ENCODE data around the gene ZC3H14. TPM values are rescaled to one million over a fixed set of nuclear protein-coding genes. Genes with fewer than 3 reads are reported as not detected.
"Not testable (repeated sequence)": the region's sequence is repeated elsewhere in the genome, so short reads cannot be mapped to it uniquely, and the experiment has no call there.

Gene ZC3H14
- total RNA-seq, 1 donor from 2014 or later: 62.2 TPM

DNA sequence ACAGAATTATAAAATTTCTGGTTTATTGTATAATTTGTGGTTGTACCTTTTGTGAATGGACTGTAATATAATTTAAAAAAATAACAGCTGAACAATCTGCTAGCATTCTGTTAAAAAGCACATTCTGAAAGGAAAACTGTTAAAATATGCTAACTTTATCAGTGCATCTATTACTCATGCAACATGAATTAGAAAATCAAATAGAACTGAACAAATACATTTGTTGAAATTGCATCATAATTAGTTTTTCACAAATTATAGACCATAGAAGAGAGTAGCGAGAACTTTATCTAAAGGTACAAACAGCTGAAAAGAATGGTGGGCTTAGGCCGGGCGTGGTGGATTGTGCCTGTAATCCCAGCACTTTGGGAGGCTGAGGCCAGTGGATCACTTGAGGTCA lies 41.0 kb upstream of the ZC3H14 start:
- Histone ChIP-seq H3K36me3 (no peaks in the 10 kb centered on the region), H3K27me3 (no peaks in the 10 kb centered on the region), H3K4me1 (peaks cover 0 to 12% of the 10 kb centered on the region in 2 donors), H3K9me3 (peaks cover 4 to 9% of the 10 kb centered on the region in 2 donors), H3K4me3 (no peak overlapping the region), H3K27ac (peak overlapping the region; percentile 62 to 65)
- TF ChIP-seq, protein P1, sequence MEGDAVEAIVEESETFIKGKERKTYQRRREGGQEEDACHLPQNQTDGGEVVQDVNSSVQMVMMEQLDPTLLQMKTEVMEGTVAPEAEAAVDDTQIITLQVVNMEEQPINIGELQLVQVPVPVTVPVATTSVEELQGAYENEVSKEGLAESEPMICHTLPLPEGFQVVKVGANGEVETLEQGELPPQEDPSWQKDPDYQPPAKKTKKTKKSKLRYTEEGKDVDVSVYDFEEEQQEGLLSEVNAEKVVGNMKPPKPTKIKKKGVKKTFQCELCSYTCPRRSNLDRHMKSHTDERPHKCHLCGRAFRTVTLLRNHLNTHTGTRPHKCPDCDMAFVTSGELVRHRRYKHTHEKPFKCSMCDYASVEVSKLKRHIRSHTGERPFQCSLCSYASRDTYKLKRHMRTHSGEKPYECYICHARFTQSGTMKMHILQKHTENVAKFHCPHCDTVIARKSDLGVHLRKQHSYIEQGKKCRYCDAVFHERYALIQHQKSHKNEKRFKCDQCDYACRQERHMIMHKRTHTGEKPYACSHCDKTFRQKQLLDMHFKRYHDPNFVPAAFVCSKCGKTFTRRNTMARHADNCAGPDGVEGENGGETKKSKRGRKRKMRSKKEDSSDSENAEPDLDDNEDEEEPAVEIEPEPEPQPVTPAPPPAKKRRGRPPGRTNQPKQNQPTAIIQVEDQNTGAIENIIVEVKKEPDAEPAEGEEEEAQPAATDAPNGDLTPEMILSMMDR (IDR thresholded peaks at IDR 0.05): no peak
- intact Hi-C loops (cut with DNase I): no loop called here
- no peak for DNase-seq (ENCODE audit: low spot score in 2 of 2)

DNA sequence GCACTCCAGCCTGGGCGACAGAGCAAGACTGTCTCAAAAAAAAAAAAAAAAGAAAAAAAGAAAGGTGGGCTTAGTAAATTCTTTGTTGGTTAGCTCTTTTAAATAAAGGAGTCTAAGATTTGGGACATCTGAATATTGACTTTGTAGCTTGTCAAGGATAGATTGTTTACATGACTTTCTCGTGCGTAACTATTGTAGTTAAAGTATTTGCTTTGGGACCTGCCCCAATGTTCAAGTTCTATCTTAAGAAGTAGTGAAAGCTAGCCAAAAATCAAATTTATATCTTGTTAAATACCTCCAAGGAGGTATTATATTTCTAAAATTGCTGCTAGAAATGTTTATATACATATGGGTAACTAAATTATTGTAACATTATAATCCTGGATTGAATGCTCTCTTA lies 40.4 kb upstream of the ZC3H14 start:
- Histone ChIP-seq H3K36me3 (no peaks in the 10 kb centered on the region), H3K4me3 (no peak overlapping the region), H3K27me3 (no peaks in the 10 kb centered on the region), H3K4me1 (peaks cover 0 to 12% of the 10 kb centered on the region in 2 donors), H3K27ac (peak overlapping the region; percentile 62 to 65), H3K9me3 (peaks cover 4 to 9% of the 10 kb centered on the region in 2 donors)
- intact Hi-C loops (cut with DNase I): no loop called here
- TF ChIP-seq, protein P1 (IDR thresholded peaks at IDR 0.05): no peak
- DNase-seq (ENCODE audit: low spot score in 2 of 2): no peak

DNA sequence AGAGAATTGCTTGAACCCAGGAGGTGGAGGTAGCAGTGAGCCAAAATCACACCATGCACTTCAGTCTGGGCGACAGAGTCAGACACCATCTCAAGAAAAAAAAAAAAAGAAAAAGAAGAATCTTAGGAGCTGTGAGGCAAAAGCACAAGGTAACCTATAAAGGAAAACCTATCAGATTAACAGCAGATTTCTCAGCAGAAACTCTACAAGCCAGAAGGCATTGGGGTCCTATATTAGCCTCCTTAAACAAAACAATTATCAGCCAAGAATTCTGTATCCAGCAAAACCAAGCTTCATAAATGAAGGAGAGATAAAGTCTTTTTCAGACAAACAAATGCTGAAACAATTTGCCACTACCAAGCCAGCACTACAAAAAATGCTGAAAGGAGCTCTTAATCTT lies 32.9 kb upstream of the ZC3H14 start:
- peaks cover 7 to 15% of the 10 kb centered on the region in 2 donors for H3K36me3 ChIP-seq
- DNase-seq (ENCODE audit: low spot score in 2 of 2); H3K27me3 ChIP-seq; H3K4me3 ChIP-seq; H3K27ac ChIP-seq; H3K4me1 ChIP-seq; intact Hi-C loops (cut with DNase I): not testable (repeated sequence)
- peaks cover 0 to 12% of the 10 kb centered on the region in 2 donors for H3K9me3 ChIP-seq

DNA sequence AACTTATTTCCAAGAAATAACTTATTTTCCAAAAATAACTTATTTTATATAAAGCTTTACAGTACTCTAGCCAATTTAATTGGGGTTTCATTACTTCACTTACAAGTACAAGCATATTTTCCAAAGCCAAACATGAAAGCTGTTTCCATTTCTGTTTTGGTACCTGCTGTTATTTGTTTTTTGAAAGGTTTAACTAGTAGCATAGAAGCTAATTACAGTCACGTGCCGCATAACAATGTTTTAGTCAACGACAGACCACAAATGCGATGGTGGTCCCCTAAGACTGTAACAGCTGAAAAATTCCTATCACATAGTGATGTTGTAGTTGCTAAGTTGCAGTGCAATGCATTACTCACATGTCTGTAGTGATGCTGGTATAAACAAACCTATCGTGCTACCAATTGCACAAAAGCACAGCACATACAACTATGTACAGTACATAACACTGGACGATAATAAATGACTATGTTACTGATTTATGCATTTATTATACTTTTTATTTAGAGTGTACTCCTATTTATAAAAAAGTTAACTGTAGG lies 29.7 kb upstream of the ZC3H14 start:
- intact Hi-C loops (cut with DNase I): no loop called here
- Histone ChIP-seq H3K4me3 (no peak overlapping the region), H3K9me3 (peaks cover 0 to 12% of the 10 kb centered on the region in 2 donors), H3K27ac (no peak overlapping the region), H3K36me3 (peaks cover 10 to 19% of the 10 kb centered on the region in 2 donors), H3K27me3 (no peaks in the 10 kb centered on the region), H3K4me1 (no peaks in the 10 kb centered on the region)
- DNase-seq (ENCODE audit: low spot score in 2 of 2): no peak
- TF ChIP-seq, protein P1 (IDR thresholded peaks at IDR 0.05): no peak

DNA sequence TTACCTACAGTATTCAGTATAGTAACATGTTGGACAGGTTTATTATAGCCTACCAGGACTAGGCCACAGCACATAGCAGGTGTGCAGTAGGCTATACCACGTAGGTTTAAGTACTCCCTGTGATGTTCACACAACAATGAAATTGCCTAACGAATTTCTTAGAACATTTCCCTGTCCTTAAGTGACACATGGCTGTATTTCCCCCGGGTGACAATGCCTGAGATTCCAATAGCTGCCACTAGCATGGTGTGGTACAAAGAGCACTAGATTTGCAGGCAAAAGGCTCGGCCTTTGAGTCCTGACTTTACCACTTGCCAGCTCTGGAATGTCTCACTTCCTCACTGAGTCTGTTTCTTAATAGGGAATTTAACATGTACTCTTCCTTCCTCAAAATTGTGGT lies 27.7 kb upstream of the ZC3H14 start:
- TF ChIP-seq, protein P1 (IDR thresholded peaks at IDR 0.05): no peak

DNA sequence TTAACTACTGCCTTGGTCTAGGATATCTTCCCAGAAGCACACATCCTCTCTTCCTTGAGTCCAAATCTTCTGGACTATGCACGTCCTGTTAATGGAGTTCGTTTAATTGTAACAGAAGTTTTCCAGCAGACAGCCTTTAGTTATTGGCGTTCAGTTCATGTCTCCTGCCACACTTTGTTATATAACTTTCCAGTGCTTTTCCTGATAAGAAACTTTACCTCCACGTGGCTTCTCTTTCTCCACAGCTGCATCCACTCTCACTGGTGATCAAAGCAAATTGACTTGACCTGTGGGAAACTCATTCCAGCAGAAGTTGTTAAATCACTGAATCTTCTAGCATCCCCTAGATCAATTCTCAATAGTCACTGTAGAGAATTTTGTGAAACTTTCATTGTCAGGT lies 27.0 kb upstream of the ZC3H14 start:
- peaks cover 7 to 16% of the 10 kb centered on the region in 2 donors for H3K36me3 ChIP-seq

More for the DNA sequence above, 27.7 kb upstream of the ZC3H14 start:
- no peaks in the 10 kb centered on the region for H3K27me3 ChIP-seq
- no peak overlapping the region for H3K4me3 ChIP-seq
- no peak overlapping the region for H3K27ac ChIP-seq
- peaks cover 7 to 16% of the 10 kb centered on the region in 2 donors for H3K36me3 ChIP-seq
- no peaks in the 10 kb centered on the region for H3K4me1 ChIP-seq
- intact Hi-C loops (cut with DNase I): no loop called here
- H3K9me3 ChIP-seq: peaks cover 0 to 5% of the 10 kb centered on the region in 2 donors
- no peak for DNase-seq (ENCODE audit: low spot score in 2 of 2)

More for the DNA sequence above, 27.0 kb upstream of the ZC3H14 start:
- H3K27me3 ChIP-seq: no peaks in the 10 kb centered on the region
- H3K9me3 ChIP-seq: no peaks in the 10 kb centered on the region
- H3K4me3 ChIP-seq: no peak overlapping the region
- H3K4me1 ChIP-seq: no peaks in the 10 kb centered on the region
- intact Hi-C loops (cut with DNase I): no loop called here
- TF ChIP-seq, protein P1 (IDR thresholded peaks at IDR 0.05): no peak
- no peak for DNase-seq (ENCODE audit: low spot score in 2 of 2)
- no peak overlapping the region for H3K27ac ChIP-seq
